GM23248 (cell line): ENCODE measurements around the gene NDUFAF2. TPM values are rescaled to one million over a fixed set of nuclear protein-coding genes. Genes with fewer than 3 reads are reported as not detected.

ENCODE experiments used
- DNase-seq: peaks from one replicate; pipeline ENCODE4 v3.0.0-alpha.2; 2015
- H2AFZ ChIP-seq: fragments of 200-600 bp; sonication (generic); 2 replicates; pipeline ENCODE4 v1.6.1; 2016; ENCODE audit warnings: antibody characterized with exemption
- H3F3A ChIP-seq: fragments of 200-600 bp; sonication (generic); 2 replicates; pipeline ENCODE4 v1.6.1; 2016; ENCODE audit warnings: mild to moderate bottlenecking, antibody characterized with exemption, mixed run types; ENCODE audit not compliant: insufficient read depth
- H3K27ac ChIP-seq: fragments of 200-600 bp; sonication (generic); 2 replicates; pipeline ENCODE4 v1.5.1; 2016; ENCODE audit warnings: mild to moderate bottlenecking
- H3K27me3 ChIP-seq: fragments of 200-600 bp; sonication (generic); replicated peaks from 2 replicates; pipeline ENCODE4 v1.6.1; 2016; ENCODE audit warnings: mild to moderate bottlenecking; ENCODE audit not compliant: insufficient read depth
- H3K36me3 ChIP-seq: fragments of 200-600 bp; sonication (generic); 2 replicates; pipeline ENCODE4 v1.6.1; 2016; ENCODE audit warnings: low read depth, mild to moderate bottlenecking
- H3K4me1 ChIP-seq: fragments of 200-600 bp; sonication (generic); 2 replicates; pipeline ENCODE4 v1.6.1; 2016; ENCODE audit warnings: mild to moderate bottlenecking; ENCODE audit not compliant: insufficient read depth
- H3K4me2 ChIP-seq: fragments of 200-600 bp; sonication (generic); one replicate; pipeline ENCODE4 v1.6.1; 2016; ENCODE audit warnings: mild to moderate bottlenecking; ENCODE audit not compliant: unreplicated experiment
- H3K4me3 ChIP-seq: fragments of 200-600 bp; sonication (generic); 2 replicates; pipeline ENCODE4 v1.5.1; 2016; ENCODE audit warnings: mild to moderate bottlenecking
- H3K79me2 ChIP-seq: fragments of 200-600 bp; sonication (generic); 2 replicates; pipeline ENCODE4 v1.6.1; 2016; ENCODE audit warnings: mild to moderate bottlenecking; ENCODE audit not compliant: insufficient read depth
- H3K9ac ChIP-seq: fragments of 200-600 bp; sonication (generic); 2 replicates; pipeline ENCODE4 v1.6.1; 2016; ENCODE audit warnings: mild to moderate bottlenecking
- H3K9me2 ChIP-seq: fragments of 200-600 bp; sonication (generic); 2 replicates; pipeline ENCODE4 v1.6.1; 2016; ENCODE audit warnings: mixed run types, mild to moderate bottlenecking, moderate library complexity; ENCODE audit not compliant: insufficient read depth
- H3K9me3 ChIP-seq: fragments of 200-600 bp; sonication (generic); one replicate; pipeline ENCODE4 v1.6.1; 2017; ENCODE audit warnings: low read depth
- H4K20me1 ChIP-seq: fragments of 200-600 bp; sonication (generic); 2 replicates; pipeline ENCODE4 v1.6.0; 2016; ENCODE audit not compliant: insufficient read depth
- EZH2 ChIP-seq: fragments of 200-600 bp; sonication (generic); IDR thresholded peaks from 2 replicates; pipeline ENCODE4 v1.6.1; 2018; ENCODE audit warnings: antibody characterized with exemption, mild to moderate bottlenecking; ENCODE audit not compliant: insufficient read depth, poor library complexity, severe bottlenecking
- EZH2phosphoT487 ChIP-seq: fragments of 200-600 bp; sonication (generic); IDR thresholded peaks from 2 replicates; pipeline ENCODE4 v1.6.1; 2018; ENCODE audit warnings: antibody characterized with exemption, moderate library complexity, mild to moderate bottlenecking, low read depth; ENCODE audit not compliant: insufficient read depth
- WGBS, 2 experiments: methylation state at CpG; one replicate each; pipeline ENCODE4 v1.1.6; 2015 to 2017; ENCODE audit warnings: low lambda C conversion rate in 2 of 2, low coverage in 1 of 2; ENCODE audit errors: missing lambda C conversion rate in 2 of 2; 5-methylcytosine and 5-hydroxymethylcytosine counted together
- in situ Hi-C: fragments of 300-500 bp; cut with MboI; formaldehyde crosslinking; loops from 2 replicates; pipeline ENCODE4 v1.15.0; 2020
- polyA plus RNA-seq: library from polyadenylated mRNA; unstranded; fragments of >200 nt; fragmentation: Nextera tagmentation; extraction: Ambion mirVana; gene quantifications from 2 replicates; pipeline ENCODE4 v1.2.1, GENCODE V29; 2016
- total RNA-seq: library from RNA; depleted of rRNA; stranded (reverse); fragments of >200 nt; shearing (Covaris generic); gene quantifications from 2 replicates; pipeline ENCODE4 v1.2.3, GENCODE V29; 2014

The NDUFAF2 gene
- total and polyA plus RNA-seq, 2 experiments from 2014 or later: 28.9 to 67.0 TPM

- H3K4me2 ChIP-seq: peak within 1 kb of the TSS; percentile 95
- H3K27me3 ChIP-seq: no peaks in the 10 kb centered on the region
- WGBS, 2 experiments: 1% methylated on average over 56 to 70 of the region's 73 CpGs
- H3K9me3 ChIP-seq: no peaks in the 10 kb centered on the region
- DNase-seq: peak; percentile 94
- H4K20me1 ChIP-seq: no peaks in the 10 kb centered on the region
- H3F3A ChIP-seq: no peaks in the 10 kb centered on the region
- H3K9ac ChIP-seq: peak within 1 kb of the TSS; percentile 95
- TF ChIP-seq EZH2: no peak
- no peak for TF ChIP-seq EZH2phosphoT487
- H3K27ac ChIP-seq: peak within 1 kb of the TSS; percentile 89
- no peaks in the 10 kb centered on the region for H3K9me2 ChIP-seq
- in situ Hi-C loops: loop anchor here (10.0 to 25.0 kb wide), 2 partner anchors 163 to 500 kb away; no protein-coding TSS in a partner anchor
- H2AFZ ChIP-seq: peak within 1 kb of the TSS; percentile 93
- peaks cover 74% of the 10 kb centered on the region for H3K79me2 ChIP-seq
- H3K4me3 ChIP-seq: peak within 1 kb of the TSS; percentile 82
- H3K4me1 ChIP-seq: peaks cover 25% of the 10 kb centered on the region
- peaks cover 30% of the 10 kb centered on the region for H3K36me3 ChIP-seq
Measured at GRCh38 chr5:61162010-61162831, 217.2 kb downstream of the NDUFAF2 start, which contains the start of gene SMIM15. Gene SMIM15 (minus strand): TSS chr5:61162468. CDS start chr5:61160171, 2,297 bp downstream.

GRCh38 chr5:61162832-61163567 is 218.0 kb downstream of the NDUFAF2 start:
- no peaks in the 10 kb centered on the region for H3K27me3 ChIP-seq
- peak overlapping the region; percentile 89 for H3K27ac ChIP-seq
- DNase-seq: peak; percentile 53
- in situ Hi-C loops: loop anchor here (10.0 to 25.0 kb wide), 2 partner anchors 162 to 499 kb away; no protein-coding TSS in a partner anchor
- H3K4me1 ChIP-seq: peaks cover 25% of the 10 kb centered on the region
- H4K20me1 ChIP-seq: no peaks in the 10 kb centered on the region
- H3K79me2 ChIP-seq: peaks cover 66% of the 10 kb centered on the region
- no peaks in the 10 kb centered on the region for H3K9me3 ChIP-seq
- H3K4me3 ChIP-seq: peak overlapping the region; percentile 82
- H3K9ac ChIP-seq: peak overlapping the region; percentile 95
- peak overlapping the region; percentile 93 for H2AFZ ChIP-seq
- no peaks in the 10 kb centered on the region for H3F3A ChIP-seq
- TF ChIP-seq EZH2phosphoT487 (no peak), EZH2 (no peak)
- H3K9me2 ChIP-seq: no peaks in the 10 kb centered on the region
- WGBS, 2 experiments: 10 to 13% methylated on average over 12 to 14 of the region's 14 CpGs
- peak overlapping the region; percentile 95 for H3K4me2 ChIP-seq
- H3K36me3 ChIP-seq: peaks cover 25% of the 10 kb centered on the region

GRCh38 chr5:61163905-61164304 is 218.9 kb downstream of the NDUFAF2 start:
- Histone ChIP-seq H3K4me3 (peak overlapping the region; percentile 82), H3F3A (no peaks in the 10 kb centered on the region), H3K4me1 (peaks cover 18% of the 10 kb centered on the region), H3K9me2 (no peaks in the 10 kb centered on the region), H3K27ac (no peak overlapping the region), H2AFZ (no peak overlapping the region), H4K20me1 (no peaks in the 10 kb centered on the region), H3K36me3 (peaks cover 17% of the 10 kb centered on the region), H3K27me3 (no peaks in the 10 kb centered on the region), H3K4me2 (no peak overlapping the region), H3K79me2 (peaks cover 57% of the 10 kb centered on the region), H3K9ac (no peak overlapping the region), H3K9me3 (no peaks in the 10 kb centered on the region)
- no peak for TF ChIP-seq EZH2phosphoT487
- TF ChIP-seq EZH2: no peak
- in situ Hi-C loops: loop anchor here (10.0 to 25.0 kb wide), 2 partner anchors 161 to 498 kb away; no protein-coding TSS in a partner anchor
- no peak for DNase-seq
- WGBS, 2 experiments: 95 to 97% methylated on average over 13 of the region's 13 CpGs

- no peaks in the 10 kb centered on the region for H3K27me3 ChIP-seq
- H3K4me2 ChIP-seq: no peak overlapping the region
- no peak overlapping the region for H3K9ac ChIP-seq
- H3K9me2 ChIP-seq: no peaks in the 10 kb centered on the region
- peaks cover 27% of the 10 kb centered on the region for H3K79me2 ChIP-seq
- TF ChIP-seq EZH2phosphoT487 (no peak), EZH2 (no peak)
- no peaks in the 10 kb centered on the region for H3K9me3 ChIP-seq
- no peak overlapping the region for H2AFZ ChIP-seq
- 64 to 68% methylated on average over 4 of the region's 4 CpGs for WGBS, 2 experiments
- no peak overlapping the region for H3K4me3 ChIP-seq
- in situ Hi-C loops: loop anchor here (10.0 to 25.0 kb wide), 2 partner anchors 157 to 495 kb away; no protein-coding TSS in a partner anchor
- H3K27ac ChIP-seq: no peak overlapping the region
- no peaks in the 10 kb centered on the region for H4K20me1 ChIP-seq
- peaks cover 8% of the 10 kb centered on the region for H3K4me1 ChIP-seq
- DNase-seq: peak; percentile 56
- no peaks in the 10 kb centered on the region for H3F3A ChIP-seq
- H3K36me3 ChIP-seq: no peaks in the 10 kb centered on the region
Measured at GRCh38 chr5:61167382-61167781, 222.4 kb downstream of the NDUFAF2 start.
